K562 (cell line): ENCODE data around the gene MFAP5. TPM values are rescaled to one million over a fixed set of nuclear protein-coding genes. Genes with fewer than 3 reads are reported as not detected.

Experiments used
- ATAC-seq: fragments of 200-7000 bp; cut with Tn5 transposase; 3 replicates; pipeline ENCODE4 v1.9.1; 2020; ENCODE audit warnings: moderate library complexity
- BruUV-seq: library from RNA; stranded (reverse); fragments of 400-500 nt; replicated peaks from 2 replicates; lab custom pipeline; 2021; lab: Mats Ljungman, UMichigan
- CTCF ChIA-PET: fragments of 300-600 bp; formaldehyde crosslinking; extraction: SDS; loops from one replicate; lab custom pipeline; 2021; ENCODE audit warnings: low intra/inter-chr PET ratio; lab: Yijun Ruan, JAX
- POLR2A ChIA-PET: fragments of 300-600, 350-650 bp; sonication (Branson Sonifier 250); formaldehyde crosslinking; extraction: SDS; loops from one replicate; lab custom pipeline; 2021; ENCODE audit warnings: antibody characterized with exemption, inconsistent platforms; lab: Yijun Ruan, JAX
- DNase-seq, 4 experiments: peaks; one replicate each; pipeline versions ENCODE4 v3.0.0 to v3.0.0-alpha.2; 2011 to 2018; ENCODE audit warnings: low spot score in 3 of 4, mixed read lengths in 3 of 4; ENCODE audit errors: extremely low read depth in 1 of 4
- FAIRE-seq: peaks from 2 replicates; lab custom pipeline; 2011; peaks lifted over from hg19 to GRCh38; lab: Jason Lieb, UNC
- H2AFZ ChIP-seq: 2 replicates; pipeline ENCODE4 v1.6.0; 2011; ENCODE audit warnings: low read depth, low read length, control low read depth, inconsistent platforms
- H3K27ac ChIP-seq: fragments of 200-600 bp; 3 replicates; pipeline ENCODE4 v1.8.0; 2011; ENCODE audit warnings: low read depth, mild to moderate bottlenecking, control low read depth, inconsistent platforms, low read length, moderate library complexity, mixed read lengths; ENCODE audit errors: extremely low read depth
- H3K27me3 ChIP-seq, 2 experiments: fragments of 300-600 bp in 1 of 2; 2 replicates in 1 of 2; 3 replicates in 1 of 2; pipeline versions ENCODE4 v1.6.0 to v1.8.0; 2011; ENCODE audit warnings: inconsistent platforms in 2 of 2, low read length in 2 of 2, mild to moderate bottlenecking in 1 of 2, mixed read lengths in 1 of 2, moderate library complexity in 1 of 2; ENCODE audit not compliant: control insufficient read depth in 2 of 2, insufficient read depth in 2 of 2
- H3K36me3 ChIP-seq: fragments of 300-600 bp; 3 replicates; pipeline ENCODE4 v1.8.0; 2011; ENCODE audit warnings: mild to moderate bottlenecking, low read length, inconsistent platforms; ENCODE audit not compliant: control insufficient read depth, insufficient read depth
- H3K4me1 ChIP-seq, 2 experiments: fragments of 200-600 bp in 1 of 2; replicated peaks in 1 of 2; 2 replicates in 1 of 2; 3 replicates in 1 of 2; pipeline versions ENCODE4 v1.5.1 to v1.8.0; 2011; ENCODE audit warnings: inconsistent platforms in 2 of 2, low read length in 2 of 2, mild to moderate bottlenecking in 1 of 2, mixed read lengths in 1 of 2, moderate library complexity in 1 of 2; ENCODE audit not compliant: control insufficient read depth in 2 of 2, insufficient read depth in 2 of 2
- H3K4me2 ChIP-seq: 2 replicates; pipeline ENCODE4 v1.6.1; 2011; ENCODE audit warnings: low read length, control low read depth, inconsistent platforms, mixed read lengths; ENCODE audit not compliant: insufficient read depth
- H3K4me3 ChIP-seq: fragments of 200-600 bp; sonication (generic), shearing (Covaris generic); 2 replicates; pipeline ENCODE4 v1.5.1; 2016; ENCODE audit warnings: control low read depth, inconsistent platforms
- H3K79me2 ChIP-seq: fragments of 200-600 bp; 3 replicates; pipeline ENCODE4 v1.8.0; 2011; ENCODE audit warnings: low read length, inconsistent platforms; ENCODE audit not compliant: control insufficient read depth, insufficient read depth
- H3K9ac ChIP-seq, 2 experiments: 2 replicates each; pipeline versions ENCODE4 v1.6.0 to v1.6.1; 2011; ENCODE audit warnings: low read depth in 2 of 2, low read length in 2 of 2, control low read depth in 1 of 2, inconsistent platforms in 1 of 2, mild to moderate bottlenecking in 1 of 2, mixed read lengths in 1 of 2; ENCODE audit not compliant: insufficient read depth in 1 of 2
- H3K9me1 ChIP-seq: one replicate; pipeline ENCODE4 v1.6.0; 2011; ENCODE audit warnings: inconsistent platforms, mild to moderate bottlenecking, low read length, moderate library complexity; ENCODE audit not compliant: control insufficient read depth, insufficient read depth
- H3K9me3 ChIP-seq: replicated peaks from 2 replicates; pipeline ENCODE4 v1.5.1; 2011; ENCODE audit warnings: low read depth, low read length, inconsistent platforms; ENCODE audit not compliant: control insufficient read depth, insufficient read depth
- H4K20me1 ChIP-seq: replicated peaks from 2 replicates; pipeline ENCODE4 v1.6.1; 2011; ENCODE audit warnings: low read length, inconsistent platforms, mixed read lengths; ENCODE audit not compliant: control insufficient read depth, insufficient read depth
- BHLHE40 ChIP-seq: IDR thresholded peaks from 2 replicates; pipeline ENCODE4 v1.6.1; 2011; ENCODE audit warnings: low read length, improper control_type of control experiment
- C11orf30 ChIP-seq: fragments of 450-650 bp; IDR thresholded peaks from 2 replicates; pipeline ENCODE4 v1.6.1; 2016; ENCODE audit warnings: low read depth, mild to moderate bottlenecking
- CTCF ChIP-seq, 3 experiments: IDR thresholded peaks in 2 of 3; conservative IDR thresholded peaks in 1 of 3; 2 replicates each; pipeline ENCODE4 v1.5.1; 2011 to 2012; ENCODE audit warnings: low read length in 3 of 3, mild to moderate bottlenecking in 3 of 3, control low read depth in 2 of 3, improper control_type of control experiment in 1 of 3, inconsistent platforms in 1 of 3, low read depth in 1 of 3, mixed read lengths in 1 of 3, moderate library complexity in 1 of 3; ENCODE audit not compliant: insufficient read depth in 2 of 3
- EGR1 ChIP-seq: fragments of 450-650 bp; conservative IDR thresholded peaks from 2 replicates; pipeline ENCODE4 v1.6.1; 2017; ENCODE audit warnings: mild to moderate bottlenecking
- ELF1 ChIP-seq: fragments of 200-800 bp; sonication (Bioruptor generic); IDR thresholded peaks from 2 replicates; pipeline ENCODE4 v1.6.1; 2016; ENCODE audit warnings: missing genetic modification characterization, missing compliant biosample characterization
- HNRNPLL ChIP-seq: fragments of 200-400 bp; formaldehyde crosslinking; IDR thresholded peaks from 2 replicates; pipeline ENCODE4 v1.6.1; 2017; ENCODE audit warnings: low read length, low read depth, mild to moderate bottlenecking; ENCODE audit not compliant: poor library complexity, severe bottlenecking
- MCM5 ChIP-seq: fragments of 450-650 bp; IDR thresholded peaks from 2 replicates; pipeline ENCODE4 v1.6.1; 2016; ENCODE audit warnings: low read depth
- MGA ChIP-seq: fragments of 450-650 bp; IDR thresholded peaks from 2 replicates; pipeline ENCODE4 v1.6.1; 2016; ENCODE audit warnings: mild to moderate bottlenecking, moderate library complexity
- RBM14 ChIP-seq: fragments of 200-400 bp; formaldehyde crosslinking; IDR thresholded peaks from 2 replicates; pipeline ENCODE4 v1.6.1; 2018; ENCODE audit warnings: low read depth, mild to moderate bottlenecking, low read length, moderate library complexity, borderline replicate concordance; ENCODE audit not compliant: insufficient read depth
- TSC22D4 ChIP-seq: fragments of 450-650 bp; IDR thresholded peaks from 2 replicates; pipeline ENCODE4 v1.6.1; 2016; ENCODE audit warnings: missing genetic modification characterization, missing biosample characterization, control low read depth
- WGBS: fragments of 100-300 bp; shearing (Covaris generic); methylation state at CpG from one replicate; pipeline ENCODE4 v1.1.6; 2016; ENCODE audit warnings: low coverage, mixed read lengths; ENCODE audit not compliant: insufficient coverage; ENCODE audit errors: missing lambda C conversion rate; 5-methylcytosine and 5-hydroxymethylcytosine counted together
- in situ Hi-C: fragments of 300-500 bp; cut with MboI; formaldehyde crosslinking; loops from 4 replicates; pipeline ENCODE4 v1.15.0; 2018; ENCODE audit warnings: inconsistent platforms, mixed read lengths
- intact Hi-C: fragments of 100-400 bp; cut with micrococcal nuclease; formaldehyde crosslinking; loops from 2 replicates; pipeline ENCODE4 v1.14.2; 2022
- polyA plus RNA-seq, 8 experiments: library from polyadenylated mRNA; depleted of rRNA in 4 of 8; stranded (reverse) in 5 of 8; unstranded in 3 of 8; fragments of >200 nt; fragmentation: Nextera tagmentation in 2 of 8; fragmentation: Illumina TruSeq in 1 of 8; extraction: Ambion mirVana in 2 of 8; extraction: Trizol in 1 of 8; gene quantifications; 2 replicates each; pipeline versions ENCODE4 v1.2.1 to v1.2.3, GENCODE V29; 2011 to 2014; ENCODE audit warnings: inconsistent platforms in 1 of 8, missing spikeins in 1 of 8
- total RNA-seq, 7 experiments: library from RNA; depleted of rRNA in 6 of 7; stranded (reverse); fragments of >200 nt in 6 of 7; fragmentation: Illumina TruSeq in 2 of 7; extraction: Trizol in 2 of 7; gene quantifications; 2 replicates each; pipeline versions ENCODE4 v1.2.1 to v1.2.3, GENCODE V29; 2011 to 2021; ENCODE audit warnings: low replicate concordance in 1 of 7

MFAP5 gene
- total and polyA plus RNA-seq, 9 of the 15 experiments (the other 6 are each of a cell fraction or from before 2014, with no cell fraction given): not detected

GRCh38 chr12:8697120-8697475 lies 34.5 kb upstream of the MFAP5 start:
- ChIA-PET POLR2A (no interaction called here), CTCF (no interaction called here)
- peaks cover 41% of the 10 kb centered on the region for H3K79me2 ChIP-seq
- no peaks in the 10 kb centered on the region for H3K9me1 ChIP-seq
- peaks cover 13% of the 10 kb centered on the region; the same call in 2 of the 3 replicates for H3K36me3 ChIP-seq
- under 1% methylated on average over 13 of the region's 21 CpGs for WGBS
- in situ Hi-C loops (loop anchor here (5.0 kb wide), 1 partner anchor 105 kb away; no protein-coding TSS in a partner anchor), intact Hi-C loops (no loop called here)
- H3K27ac ChIP-seq: peak overlapping the region; percentile 70
- no peaks in the 10 kb centered on the region for H3K9me3 ChIP-seq
- H3K9ac ChIP-seq: peak overlapping the region; percentile 64 to 90
- H3K4me3 ChIP-seq: peak overlapping the region; percentile 87
- H3K27me3 ChIP-seq: no peaks in the 10 kb centered on the region
- FAIRE-seq: peak; percentile 69
- H2AFZ ChIP-seq: peak overlapping the region; percentile 89
- peaks cover 8 to 18% of the 10 kb centered on the region in 2 experiments; a peak in 4 of 5 replicates for H3K4me1 ChIP-seq
- BruUV-seq: no TSS peak
- H3K4me2 ChIP-seq: peak overlapping the region; percentile 80
- H4K20me1 ChIP-seq: no peaks in the 10 kb centered on the region
- peak in 2 of 4 experiments; percentile 20 to 50 for DNase-seq
- ATAC-seq: peak; percentile 26
- TF ChIP-seq MGA: no peak
- no peak for TF ChIP-seq BHLHE40
- TF ChIP-seq EGR1: no peak
- TF ChIP-seq MCM5: no peak
- TF ChIP-seq RBM14: no peak
- no peak for TF ChIP-seq C11orf30
- no peak for TF ChIP-seq TSC22D4 (tag)
- peak; percentile 80 for TF ChIP-seq HNRNPLL
- TF ChIP-seq CTCF (IDR thresholded peaks at IDR 0.05 in 2 of 3, conservative IDR thresholded peaks at IDR 0.05 in 1 of 3; ENCODE audit: insufficient read depth in 2 of 3, low read depth in 1 of 3, low read length in 3 of 3): no peak
- TF ChIP-seq ELF1 (tag): 0 out of 2 replicates have a peak, but pooled peaks have one; percentile 24
